Measurements from ENCODE around the gene AKAP14. TPM values are rescaled to one million over a fixed set of nuclear protein-coding genes. Genes with fewer than 3 reads are reported as not detected.
A peak's percentile ranks its signal among the peaks of the same experiment; 100 is the strongest.

AKAP14 gene
- 0.75 TPM for polyA plus RNA-seq (2013, experiment 1 of 2)
- not detected for polyA plus RNA-seq (2013, experiment 2 of 2)

- H3K27me3 ChIP-seq (ENCODE audit: insufficient read depth, low read length) = no peaks in the 10 kb centered on the region
- H3K36me3 ChIP-seq (ENCODE audit: insufficient read depth, low read length) = no peaks in the 10 kb centered on the region
- H3K9me3 ChIP-seq (ENCODE audit: insufficient read depth, low read depth, low read length) = no peaks in the 10 kb centered on the region
- no peaks in the 10 kb centered on the region for H3K4me1 ChIP-seq (ENCODE audit: insufficient read depth, low read length)
- WGBS = 72% methylated on average over 3 of the region's 4 CpGs
- no peak within 1 kb of the TSS for H3K9ac ChIP-seq (ENCODE audit: low read depth, low read length)
- H3K4me3 ChIP-seq (ENCODE audit: low read length) = no peak within 1 kb of the TSS
- H3K27ac ChIP-seq (ENCODE audit: low read depth, low read length) = no peak within 1 kb of the TSS
These were observed at the start of gene AKAP14 for GRCh38 chrX:119895843-119896326. Gene AKAP14, plus strand, starts transcription at chrX:119895893. Its CDS starts 7,331 bp downstream, at chrX:119903224.

- Histone ChIP-seq H3K9ac (ENCODE audit: low read depth, low read length) (peak within 1 kb of the TSS; percentile 97), H3K36me3 (ENCODE audit: insufficient read depth, low read length) (peaks cover 37% of the 10 kb centered on the region), H3K27me3 (ENCODE audit: insufficient read depth, low read length) (no peaks in the 10 kb centered on the region), H3K9me3 (ENCODE audit: insufficient read depth, low read depth, low read length) (no peaks in the 10 kb centered on the region), H3K4me3 (ENCODE audit: low read length) (peak within 1 kb of the TSS; percentile 99), H3K27ac (ENCODE audit: low read depth, low read length) (peak within 1 kb of the TSS; percentile 92), H3K4me1 (ENCODE audit: insufficient read depth, low read length) (no peaks in the 10 kb centered on the region)
- WGBS = under 1% methylated on average over 54 of the region's 54 CpGs
These were observed 43.0 kb upstream of the AKAP14 start, which contains the start of gene UPF3B for GRCh38 chrX:119852382-119853353. Gene UPF3B, minus strand, starts transcription at chrX:119852963. Its CDS starts 35 bp downstream, at chrX:119852928.

- Histone ChIP-seq H3K9me3 (ENCODE audit: insufficient read depth, low read depth, low read length) (no peaks in the 10 kb centered on the region), H3K9ac (ENCODE audit: low read depth, low read length) (peak overlapping the region; percentile 66), H3K4me1 (ENCODE audit: insufficient read depth, low read length) (no peaks in the 10 kb centered on the region), H3K36me3 (ENCODE audit: insufficient read depth, low read length) (peaks cover 30% of the 10 kb centered on the region), H3K4me3 (ENCODE audit: low read length) (peak overlapping the region; percentile 99), H3K27ac (ENCODE audit: low read depth, low read length) (peak overlapping the region; percentile 45), H3K27me3 (ENCODE audit: insufficient read depth, low read length) (no peaks in the 10 kb centered on the region)
- 58% methylated on average over 5 of the region's 10 CpGs for WGBS
These were observed 42.2 kb upstream of the AKAP14 start for GRCh38 chrX:119853444-119853843.

- Histone ChIP-seq H3K27ac (ENCODE audit: low read depth, low read length) (no peak overlapping the region), H3K9me3 (ENCODE audit: insufficient read depth, low read depth, low read length) (no peaks in the 10 kb centered on the region)
- WGBS = 4% methylated on average over 25 of the region's 25 CpGs
These were observed 25.0 kb upstream of the AKAP14 start for GRCh38 chrX:119870626-119871131.

GRCh38 chrX:119871245-119871598 is 24.5 kb upstream of the AKAP14 start:
- Histone ChIP-seq H3K4me3 (ENCODE audit: low read length) (peak overlapping the region; percentile 91), H3K4me1 (ENCODE audit: insufficient read depth, low read length) (no peaks in the 10 kb centered on the region), H3K27ac (ENCODE audit: low read depth, low read length) (peak overlapping the region; percentile 93; the same call in 1 of the 2 replicates), H3K36me3 (ENCODE audit: insufficient read depth, low read length) (peaks cover 12% of the 10 kb centered on the region), H3K9me3 (ENCODE audit: insufficient read depth, low read depth, low read length) (no peaks in the 10 kb centered on the region), H3K27me3 (ENCODE audit: insufficient read depth, low read length) (no peaks in the 10 kb centered on the region), H3K9ac (ENCODE audit: low read depth, low read length) (peak overlapping the region; percentile 77)
- under 1% methylated on average over 26 of the region's 26 CpGs for WGBS

More at GRCh38 chrX:119870626-119871131, 25.0 kb upstream of the AKAP14 start:
- Histone ChIP-seq H3K4me1 (ENCODE audit: insufficient read depth, low read length) (no peaks in the 10 kb centered on the region), H3K4me3 (ENCODE audit: low read length) (peak overlapping the region; percentile 91), H3K36me3 (ENCODE audit: insufficient read depth, low read length) (peaks cover 8% of the 10 kb centered on the region), H3K27me3 (ENCODE audit: insufficient read depth, low read length) (no peaks in the 10 kb centered on the region), H3K9ac (ENCODE audit: low read depth, low read length) (peak overlapping the region; percentile 77)

- no peaks in the 10 kb centered on the region for H3K27me3 ChIP-seq (ENCODE audit: insufficient read depth, low read length)
- H3K9ac ChIP-seq (ENCODE audit: low read depth, low read length) = peak within 1 kb of the TSS; percentile 77
- H3K36me3 ChIP-seq (ENCODE audit: insufficient read depth, low read length) = peaks cover 16% of the 10 kb centered on the region
- WGBS = under 1% methylated on average over 62 of the region's 62 CpGs
- H3K9me3 ChIP-seq (ENCODE audit: insufficient read depth, low read depth, low read length) = no peaks in the 10 kb centered on the region
- peak within 1 kb of the TSS; percentile 93 for H3K27ac ChIP-seq (ENCODE audit: low read depth, low read length)
- no peaks in the 10 kb centered on the region for H3K4me1 ChIP-seq (ENCODE audit: insufficient read depth, low read length)
- H3K4me3 ChIP-seq (ENCODE audit: low read length) = peak within 1 kb of the TSS; percentile 91
These were observed 23.9 kb upstream of the AKAP14 start, which contains the start of the genes NDUFA1 and RNF113A for GRCh38 chrX:119871599-119872395. Gene NDUFA1, plus strand, starts transcription at chrX:119871832. Its CDS starts 80 bp downstream, at chrX:119871912. Gene RNF113A, minus strand, starts transcription at chrX:119871733. Its CDS starts 120 bp downstream, at chrX:119871613.

- WGBS = no CpG with 5 or more reads among the region's 2 CpGs
- Histone ChIP-seq H3K9ac (ENCODE audit: low read depth, low read length) (no peak overlapping the region), H3K4me1 (ENCODE audit: insufficient read depth, low read length) (no peaks in the 10 kb centered on the region), H3K4me3 (ENCODE audit: low read length) (no peak overlapping the region), H3K36me3 (ENCODE audit: insufficient read depth, low read length) (peaks cover 23% of the 10 kb centered on the region), H3K9me3 (ENCODE audit: insufficient read depth, low read depth, low read length) (no peaks in the 10 kb centered on the region), H3K27ac (ENCODE audit: low read depth, low read length) (no peak overlapping the region), H3K27me3 (ENCODE audit: insufficient read depth, low read length) (no peaks in the 10 kb centered on the region)
These were observed 17.0 kb upstream of the AKAP14 start for GRCh38 chrX:119878740-119879139.

GRCh38 chrX:119880076-119880475 is 15.6 kb upstream of the AKAP14 start:
- Histone ChIP-seq H3K4me3 (ENCODE audit: low read length) (no peak overlapping the region), H3K36me3 (ENCODE audit: insufficient read depth, low read length) (peaks cover 18% of the 10 kb centered on the region), H3K9me3 (ENCODE audit: insufficient read depth, low read depth, low read length) (no peaks in the 10 kb centered on the region), H3K27me3 (ENCODE audit: insufficient read depth, low read length) (no peaks in the 10 kb centered on the region), H3K27ac (ENCODE audit: low read depth, low read length) (no peak overlapping the region), H3K4me1 (ENCODE audit: insufficient read depth, low read length) (no peaks in the 10 kb centered on the region), H3K9ac (ENCODE audit: low read depth, low read length) (no peak overlapping the region)
- 95% methylated on average over 4 of the region's 5 CpGs for WGBS

GRCh38 chrX:119880552-119881437 is 14.9 kb upstream of the AKAP14 start:
- Histone ChIP-seq H3K4me3 (ENCODE audit: low read length) (no peak overlapping the region), H3K27ac (ENCODE audit: low read depth, low read length) (no peak overlapping the region), H3K27me3 (ENCODE audit: insufficient read depth, low read length) (no peaks in the 10 kb centered on the region), H3K36me3 (ENCODE audit: insufficient read depth, low read length) (peaks cover 14% of the 10 kb centered on the region), H3K4me1 (ENCODE audit: insufficient read depth, low read length) (no peaks in the 10 kb centered on the region), H3K9me3 (ENCODE audit: insufficient read depth, low read depth, low read length) (no peaks in the 10 kb centered on the region), H3K9ac (ENCODE audit: low read depth, low read length) (no peak overlapping the region)
- 66% methylated on average over 11 of the region's 11 CpGs for WGBS

Data from HUES64 (cell line).